ENCODE measurements around the gene CD200R1L.

The CD200R1L gene

DNA sequence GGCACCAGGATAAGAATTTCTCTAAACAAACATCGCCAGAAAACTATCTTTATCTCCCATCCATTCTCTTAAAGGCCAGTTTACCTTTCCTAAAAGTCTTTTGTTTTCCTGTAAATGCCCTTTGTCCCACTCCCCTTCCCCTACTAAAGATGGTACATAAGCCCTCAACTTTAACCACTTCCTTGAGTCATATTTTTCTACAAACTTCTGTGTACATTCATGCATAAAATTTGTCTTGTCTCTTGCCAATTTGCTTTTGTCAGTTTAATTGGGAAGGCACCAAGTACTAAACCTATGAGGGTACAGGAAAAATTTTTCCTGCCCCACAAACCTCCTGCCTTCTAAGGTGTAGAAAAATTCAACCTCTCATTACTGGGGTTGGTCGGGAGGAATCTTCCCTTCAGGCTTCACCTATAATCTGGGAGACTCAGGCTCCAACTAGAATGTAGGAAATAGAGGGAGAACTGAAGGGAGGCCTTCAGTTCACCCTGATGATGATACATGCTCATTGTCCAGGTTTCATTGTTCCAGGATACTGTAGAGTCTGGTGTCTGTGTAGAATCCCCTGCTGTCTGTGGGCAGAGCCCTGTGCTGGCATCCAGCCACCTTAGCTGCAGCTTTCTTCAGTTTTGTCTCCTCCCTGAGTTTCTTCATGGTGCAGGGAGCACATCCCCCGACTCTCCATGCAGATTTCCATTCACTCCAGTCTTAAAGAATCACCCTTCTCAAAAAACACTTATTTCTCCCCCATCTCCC lies 53.2 kb downstream of the CD200R1L start:
- no peak for DNase-seq

DNA sequence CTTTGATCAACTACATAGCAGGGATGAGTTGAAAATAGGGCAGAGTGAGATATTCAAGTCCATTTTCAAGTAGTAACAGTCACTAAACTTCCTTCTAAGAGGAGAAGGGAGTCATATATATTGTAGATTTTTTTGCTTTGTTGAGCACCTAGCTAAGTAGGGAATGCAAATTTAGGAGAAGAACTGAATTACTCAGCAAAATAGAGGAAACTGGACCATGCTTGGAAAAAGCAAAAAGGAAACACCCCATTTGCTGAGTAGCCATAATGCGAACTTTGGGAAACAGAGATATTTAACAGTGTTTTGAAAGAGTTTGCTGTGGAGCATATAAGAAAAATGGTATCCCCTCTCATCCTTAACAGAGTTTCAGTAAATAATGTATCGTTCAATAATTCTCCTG lies 54.9 kb downstream of the CD200R1L start:
- DNase-seq, result no peak

DNA sequence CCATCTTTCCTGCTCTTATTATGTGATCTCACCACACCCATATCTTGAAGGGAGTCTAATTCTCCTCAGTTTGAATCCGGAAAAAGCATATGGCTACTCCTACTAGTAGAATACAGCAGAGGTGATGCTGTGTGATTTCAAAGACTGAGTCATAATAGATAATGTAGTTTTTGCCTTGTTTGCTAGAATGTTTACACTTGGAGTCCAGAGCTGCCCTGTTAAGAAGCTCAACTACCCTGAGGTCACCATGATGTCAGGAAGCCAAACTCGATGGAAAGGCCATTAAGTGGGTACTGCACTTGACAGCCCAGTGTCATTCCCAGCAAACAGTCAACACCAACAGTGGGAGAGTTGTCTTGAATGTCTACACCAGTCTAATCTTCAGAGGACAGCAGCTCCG lies 56.9 kb downstream of the CD200R1L start:
- DNase-seq, result no peak

DNA sequence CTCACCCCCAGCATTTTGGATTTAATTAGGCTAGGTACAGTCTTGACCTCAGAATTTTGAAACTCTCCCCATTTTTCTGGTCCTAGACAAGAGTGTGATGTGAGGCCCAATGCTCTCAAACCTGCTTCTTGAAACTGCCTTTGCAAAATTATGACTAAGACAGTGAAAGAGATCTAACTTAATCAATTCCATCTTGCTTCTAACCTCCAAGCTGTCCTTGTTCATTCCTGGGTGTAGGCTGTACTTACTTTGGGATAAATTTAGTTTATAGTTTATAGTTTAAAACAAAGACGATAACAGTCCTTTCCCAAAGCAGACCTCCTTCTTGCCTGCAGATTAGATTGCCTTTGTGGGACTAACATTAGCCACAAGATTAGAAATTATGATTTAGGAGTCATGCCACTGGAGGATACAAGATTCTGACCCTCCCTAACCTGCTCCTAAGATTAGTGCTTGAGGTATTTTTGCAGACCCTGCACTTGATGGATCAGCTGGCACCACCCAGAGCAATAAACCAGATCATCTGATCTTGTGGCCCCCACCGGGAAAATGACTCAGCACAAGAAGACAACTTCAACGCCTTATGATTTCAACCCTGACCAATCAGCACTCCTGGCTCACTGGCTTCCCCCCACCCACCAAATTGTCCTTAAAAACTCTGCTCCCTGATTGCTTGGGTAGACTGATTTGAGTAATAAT lies 59.6 kb downstream of the CD200R1L start:
- DNase-seq, result no peak

DNA sequence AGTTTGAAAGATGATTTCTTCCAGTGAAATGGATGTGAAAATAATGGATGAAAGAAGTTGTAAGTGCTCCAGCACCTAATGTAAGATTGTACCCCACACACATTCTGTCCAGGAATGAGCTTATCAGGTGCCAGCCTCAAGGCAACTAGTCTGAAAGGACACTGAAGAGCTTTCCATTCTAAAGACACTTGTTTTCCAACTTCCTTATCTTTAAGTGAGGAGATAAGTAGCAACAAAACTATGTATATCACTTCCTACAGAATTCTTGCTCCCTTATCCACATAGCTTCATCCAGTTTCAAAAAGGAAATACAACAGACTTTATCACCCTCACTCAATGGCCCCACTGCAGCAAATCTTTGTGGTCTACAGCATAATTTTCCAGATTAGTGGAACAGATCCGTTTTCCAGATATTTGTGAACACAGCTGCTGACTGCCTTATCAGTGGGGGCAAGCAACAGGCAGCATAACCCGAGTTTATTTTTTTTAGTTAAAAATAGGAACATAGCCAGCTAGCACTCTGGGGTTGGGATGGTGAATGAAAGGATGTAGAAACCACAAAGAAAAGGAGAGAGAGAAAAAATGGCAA lies 60.6 kb downstream of the CD200R1L start:
- DNase-seq, result no peak

DNA sequence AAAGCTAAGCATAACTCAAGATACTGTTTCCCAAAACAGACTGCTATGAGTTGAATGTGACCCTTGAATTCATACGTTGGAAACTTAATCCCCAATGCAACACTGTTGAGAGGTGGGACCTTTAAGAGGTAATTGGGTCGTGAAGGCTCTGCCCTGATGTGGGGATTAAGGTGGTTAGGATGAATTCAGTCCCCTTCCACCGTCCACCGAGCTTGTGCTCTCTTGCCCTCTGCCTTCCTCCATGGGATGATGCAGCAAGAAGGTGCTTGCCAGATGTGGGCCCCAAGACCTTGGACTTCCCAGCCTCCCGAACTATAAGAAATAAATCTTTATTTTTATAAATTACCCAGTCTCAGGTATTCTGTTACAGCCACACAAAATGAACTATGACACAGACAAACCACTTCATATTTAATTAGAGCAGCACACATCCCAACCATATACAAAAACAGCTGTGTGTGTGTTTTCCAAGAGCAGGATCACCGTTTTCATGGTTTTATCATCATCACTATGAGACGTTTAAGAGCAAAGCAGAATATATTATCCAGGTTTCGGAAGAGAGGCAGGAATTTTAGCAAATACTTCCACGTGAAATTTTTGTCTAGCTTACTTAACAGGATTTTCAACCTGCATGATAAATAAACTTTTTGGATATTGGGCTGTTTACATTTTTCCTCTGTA lies 61.2 kb downstream of the CD200R1L start:
- no peak for DNase-seq

DNA sequence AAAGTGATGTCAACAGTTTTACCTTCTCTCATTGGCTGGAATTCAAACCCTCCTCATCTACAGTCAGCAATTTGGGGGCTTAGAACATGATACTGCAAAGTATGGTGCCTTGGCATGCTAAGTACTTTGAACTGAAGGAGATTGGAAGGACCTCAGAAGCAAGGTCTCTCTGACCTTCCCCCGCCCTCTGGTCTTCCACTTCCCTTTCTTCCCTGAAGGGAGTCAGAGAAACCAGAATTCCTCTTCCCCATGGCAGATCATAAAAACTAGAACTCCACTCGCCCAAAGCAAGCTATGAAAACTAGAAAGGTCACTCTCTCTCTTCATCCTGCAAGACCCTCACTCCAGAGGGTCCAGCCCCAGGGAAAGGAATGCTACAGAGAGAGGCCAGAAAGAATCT lies 64.2 kb downstream of the CD200R1L start:
- no peak for DNase-seq

DNA sequence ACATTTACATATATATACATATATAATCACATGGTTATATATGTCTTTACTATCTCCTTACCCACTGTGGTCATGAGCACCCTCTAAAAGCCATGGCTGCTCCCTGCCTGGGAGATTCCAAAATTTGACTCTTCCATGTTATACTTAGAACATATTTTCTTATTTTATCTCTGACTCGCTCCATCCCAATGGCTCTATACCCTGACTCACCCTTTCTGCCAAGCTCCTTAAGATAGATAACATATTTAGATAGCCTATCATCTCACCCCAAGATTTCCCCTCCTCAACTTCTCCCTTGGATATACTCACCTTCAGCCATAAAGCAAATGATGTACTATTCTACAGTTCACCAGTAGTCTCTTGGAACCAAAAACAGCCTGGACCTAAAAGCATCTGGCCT lies 65.1 kb downstream of the CD200R1L start:
- no peak for DNase-seq

DNA sequence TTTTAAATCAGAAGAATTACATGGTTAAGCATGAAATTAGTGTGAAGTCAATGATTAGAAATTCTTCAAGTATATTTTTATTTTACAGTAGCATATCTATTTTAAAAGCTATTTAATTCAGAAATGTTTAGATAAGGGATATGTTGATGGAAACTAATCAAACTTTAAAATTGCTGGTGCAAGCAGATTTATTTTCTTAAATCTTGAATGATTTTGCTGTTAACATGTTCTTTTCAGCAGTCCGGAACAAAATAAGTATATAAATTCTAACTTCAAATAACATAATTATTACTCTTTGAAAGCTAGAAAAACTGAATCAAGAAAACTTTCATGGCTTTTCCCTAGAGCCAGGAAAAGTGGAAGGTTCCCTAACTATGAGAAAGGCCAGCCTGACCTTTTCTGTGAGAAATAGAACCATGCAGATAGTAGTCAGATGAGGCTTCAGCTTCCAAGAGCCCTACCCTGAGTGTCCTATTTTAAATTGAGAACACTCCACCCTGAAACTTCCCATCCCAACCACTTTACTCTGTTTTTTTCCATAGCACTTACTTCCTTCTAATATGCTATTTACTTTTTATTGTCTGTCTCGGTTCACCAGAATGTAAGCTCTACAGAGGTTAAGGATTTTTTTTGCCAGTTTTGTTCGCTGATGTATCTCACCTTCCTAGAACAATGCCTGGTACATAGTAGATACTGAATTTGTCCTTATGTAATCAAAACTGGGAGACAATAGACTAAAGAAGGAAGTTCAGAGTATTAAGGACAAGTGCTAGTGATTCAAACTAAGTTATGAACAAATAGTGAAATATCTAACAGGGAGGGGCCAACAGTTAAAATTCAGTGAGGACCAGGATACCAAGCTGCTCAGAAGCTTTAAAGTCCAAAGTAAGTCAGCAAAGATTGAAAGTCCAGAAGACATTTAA lies 66.8 kb downstream of the CD200R1L start:
- no peak for DNase-seq

DNA sequence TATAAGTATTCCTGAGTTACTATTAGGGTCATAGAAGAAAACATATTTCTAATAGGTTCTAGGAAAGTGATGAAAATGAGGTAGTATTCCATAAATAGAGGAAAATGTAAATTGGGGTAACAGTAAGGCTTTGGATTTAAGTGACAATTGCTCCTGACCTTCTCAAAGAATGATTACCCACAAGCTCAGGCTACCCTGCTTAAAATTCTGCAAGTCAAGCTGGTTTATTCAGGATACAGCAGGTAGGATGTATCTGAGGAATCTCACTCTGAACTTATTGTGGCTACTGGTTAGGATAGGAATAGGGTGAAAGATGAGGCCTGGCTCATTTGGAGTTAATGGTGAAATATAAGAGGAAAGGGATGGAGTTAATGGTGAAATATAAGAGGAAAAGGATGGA lies 67.7 kb downstream of the CD200R1L start:
- no peak for DNase-seq

DNA sequence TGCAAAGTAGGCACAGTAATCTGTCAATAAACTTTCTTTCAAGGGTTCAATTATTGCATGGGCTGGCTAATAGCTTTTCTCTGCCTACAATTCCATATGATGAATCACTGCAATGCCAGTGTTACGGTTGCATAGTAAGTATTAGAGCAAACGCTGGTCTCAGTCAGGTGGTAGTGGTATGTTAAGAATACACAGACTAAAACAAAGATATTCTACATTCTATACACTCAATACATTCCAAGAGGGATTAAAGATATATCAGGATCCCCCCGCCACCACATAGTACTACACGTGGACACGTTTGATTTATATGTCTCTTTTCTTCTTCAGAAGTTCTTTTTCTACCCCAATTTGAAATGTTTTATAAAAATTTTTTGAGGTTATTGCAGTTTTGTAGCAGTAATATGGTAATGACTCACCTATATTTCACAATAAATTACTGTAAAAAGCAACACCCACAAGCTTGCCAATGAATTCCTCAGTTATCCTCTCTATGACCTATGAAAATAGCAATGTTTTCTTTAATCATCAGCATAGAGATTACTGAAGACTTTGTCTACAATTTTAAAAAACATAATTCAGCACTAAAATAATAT lies 68.2 kb downstream of the CD200R1L start:
- no peak for DNase-seq

DNA sequence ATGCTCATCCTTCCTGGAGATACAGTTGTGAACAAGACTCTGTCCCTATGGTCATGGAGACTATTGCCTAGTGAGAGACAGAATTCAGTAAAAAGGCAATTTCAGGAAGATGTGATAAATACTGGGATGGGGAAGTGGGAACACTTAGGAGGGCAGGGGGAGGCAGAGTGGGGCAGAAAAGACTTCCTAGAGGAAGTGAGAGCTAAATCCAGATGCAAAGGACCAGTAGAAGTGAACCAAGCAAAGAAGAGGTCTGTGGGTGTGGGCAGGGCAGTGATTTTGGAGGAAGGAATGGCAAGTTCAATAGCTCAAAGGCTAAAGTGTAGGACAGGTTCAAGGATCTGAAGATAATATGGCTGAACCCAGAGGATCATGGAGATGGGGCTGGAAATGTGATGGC lies 68.9 kb downstream of the CD200R1L start:
- no peak for DNase-seq

DNA sequence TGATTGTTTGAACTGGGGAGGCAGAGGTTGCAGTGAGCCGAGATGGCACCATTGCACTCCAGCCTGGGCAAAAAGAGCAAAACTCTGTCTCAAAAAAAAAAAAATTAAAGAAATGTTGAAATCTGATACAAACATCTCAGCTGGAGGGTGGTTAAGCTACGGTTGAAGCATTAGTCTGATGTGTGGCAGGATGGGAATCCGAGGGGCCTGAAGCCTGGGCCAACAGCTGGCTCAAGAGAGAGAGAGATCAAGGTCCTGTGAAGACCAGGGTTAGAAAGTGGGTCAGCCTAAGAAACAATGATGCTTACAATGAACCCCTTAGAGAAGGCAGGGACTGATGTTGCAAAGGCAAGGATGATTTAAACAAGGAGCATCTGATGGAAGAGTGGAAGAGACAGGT lies 69.8 kb downstream of the CD200R1L start:
- no peak for DNase-seq

DNA sequence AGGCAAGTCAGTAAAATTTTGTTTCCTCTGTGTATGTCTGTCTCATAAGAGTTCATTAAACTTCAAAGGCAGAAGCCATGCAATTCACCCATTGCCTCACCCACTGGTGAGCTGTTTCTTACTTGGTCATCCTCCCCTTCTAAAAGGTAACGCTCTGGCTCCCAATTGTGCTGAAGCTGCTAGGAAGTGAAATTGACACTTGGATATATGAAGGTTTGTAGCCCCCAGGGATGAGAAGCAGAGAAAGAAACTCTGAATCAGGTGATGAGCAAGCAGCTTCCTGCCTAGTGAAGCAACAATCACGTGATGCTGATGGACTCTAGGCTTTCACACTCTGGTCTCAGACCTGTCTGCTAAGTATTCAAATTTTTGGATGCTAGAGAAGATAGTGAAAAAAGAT lies 70.7 kb downstream of the CD200R1L start:
- DNase-seq, result no peak

DNA sequence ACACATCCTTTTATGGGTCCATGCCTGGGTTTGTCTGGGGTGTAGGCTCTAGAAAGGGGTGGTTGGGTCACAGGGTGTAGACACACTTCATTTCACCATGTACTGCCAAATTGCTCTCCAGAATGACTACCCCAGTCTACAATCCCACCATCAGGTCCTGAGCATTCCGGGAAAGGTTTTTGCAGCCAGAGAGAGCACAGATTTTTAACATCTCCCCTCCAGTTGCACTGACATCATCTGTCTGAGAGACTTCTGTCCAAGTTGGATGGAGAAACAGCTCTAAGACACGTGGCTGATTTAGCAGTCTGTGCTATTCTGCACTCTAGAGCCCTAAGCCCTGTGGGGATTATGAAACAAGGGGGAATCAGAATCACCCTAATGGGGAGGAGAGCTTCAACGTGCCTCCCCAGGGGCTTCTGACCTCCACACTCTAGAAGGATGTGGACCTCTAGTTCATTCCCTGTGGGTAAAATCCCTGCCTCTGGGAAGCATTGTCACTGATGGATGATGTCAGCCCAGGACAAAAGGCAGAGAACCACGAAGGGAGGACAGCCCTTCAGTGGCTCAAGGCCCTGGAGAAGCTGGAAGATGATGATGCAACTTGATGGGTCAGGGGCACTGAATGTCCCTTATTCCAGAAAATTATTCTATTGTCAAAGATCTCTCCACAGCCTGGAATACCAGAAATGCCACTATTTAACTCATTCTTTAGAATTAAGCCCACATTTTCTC lies 71.5 kb downstream of the CD200R1L start:
- no peak for DNase-seq

DNA sequence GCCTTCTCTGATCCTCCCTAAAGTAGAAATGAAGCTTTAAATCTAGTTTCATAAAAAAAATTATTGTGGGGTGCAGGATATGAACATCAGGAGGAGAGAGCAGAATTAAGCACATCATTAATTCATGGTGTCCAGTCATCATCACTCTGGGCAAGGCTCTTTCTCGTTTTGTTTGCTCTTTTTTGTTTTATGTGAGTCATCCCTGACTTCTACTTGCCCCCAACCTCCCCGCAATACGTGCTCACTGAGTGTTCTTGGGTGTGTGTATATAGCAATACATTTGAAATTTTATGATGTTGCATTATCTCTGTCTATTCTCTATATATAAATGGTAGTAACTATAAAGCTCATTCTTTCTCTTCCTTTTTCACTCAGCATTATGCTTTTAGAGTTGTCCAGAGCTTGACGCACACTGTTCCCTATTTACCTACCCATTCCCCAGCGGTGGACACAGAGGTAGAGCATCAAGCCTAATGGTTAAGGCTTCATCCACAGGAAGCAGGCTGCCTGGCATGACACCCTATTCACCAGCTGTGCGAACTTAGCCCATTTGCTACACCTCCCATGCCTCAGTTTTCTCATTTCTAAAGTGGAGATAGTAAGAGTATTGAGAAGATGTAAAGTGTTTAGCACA lies 72.3 kb downstream of the CD200R1L start:
- DNase-seq, result no peak

DNA sequence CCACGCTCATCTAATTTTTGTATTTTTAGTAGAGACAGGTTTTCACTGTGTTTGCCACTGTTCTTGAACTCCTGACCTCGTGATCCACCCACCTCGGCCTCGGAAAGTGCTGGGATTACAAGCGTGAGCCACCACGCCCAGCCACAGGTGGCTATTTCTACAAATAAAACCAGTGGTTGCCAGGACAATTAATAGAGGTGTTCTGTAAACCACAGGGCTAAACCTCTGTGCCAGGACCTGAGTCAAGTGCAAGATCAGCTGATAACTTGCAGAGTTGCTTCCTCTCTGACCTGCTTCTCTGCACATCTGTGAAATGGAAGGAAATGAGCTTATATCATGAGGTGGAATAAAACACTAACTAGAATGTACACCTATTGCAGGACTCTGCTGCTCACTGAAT lies 72.8 kb downstream of the CD200R1L start:
- no peak for DNase-seq

DNA sequence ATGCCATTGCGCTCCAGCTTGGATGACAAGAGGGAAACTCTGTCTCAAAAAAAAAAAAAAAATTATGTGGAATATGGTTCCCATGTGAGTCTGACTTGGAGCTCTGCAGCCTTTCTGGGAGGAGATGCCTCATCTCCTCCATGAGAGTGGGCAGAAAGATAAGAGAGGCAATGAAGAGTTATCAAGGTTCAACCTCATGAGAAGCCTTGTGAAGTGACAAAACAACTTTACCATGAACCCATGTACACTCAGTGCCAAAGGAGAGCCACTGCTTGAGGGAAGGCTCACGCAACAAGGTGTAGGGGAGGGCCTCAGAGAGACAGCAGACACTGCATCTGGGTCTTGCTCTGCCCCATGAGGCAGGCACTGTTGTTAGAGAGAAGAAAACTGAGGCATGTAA lies 75.7 kb downstream of the CD200R1L start:
- no peak for DNase-seq

DNA sequence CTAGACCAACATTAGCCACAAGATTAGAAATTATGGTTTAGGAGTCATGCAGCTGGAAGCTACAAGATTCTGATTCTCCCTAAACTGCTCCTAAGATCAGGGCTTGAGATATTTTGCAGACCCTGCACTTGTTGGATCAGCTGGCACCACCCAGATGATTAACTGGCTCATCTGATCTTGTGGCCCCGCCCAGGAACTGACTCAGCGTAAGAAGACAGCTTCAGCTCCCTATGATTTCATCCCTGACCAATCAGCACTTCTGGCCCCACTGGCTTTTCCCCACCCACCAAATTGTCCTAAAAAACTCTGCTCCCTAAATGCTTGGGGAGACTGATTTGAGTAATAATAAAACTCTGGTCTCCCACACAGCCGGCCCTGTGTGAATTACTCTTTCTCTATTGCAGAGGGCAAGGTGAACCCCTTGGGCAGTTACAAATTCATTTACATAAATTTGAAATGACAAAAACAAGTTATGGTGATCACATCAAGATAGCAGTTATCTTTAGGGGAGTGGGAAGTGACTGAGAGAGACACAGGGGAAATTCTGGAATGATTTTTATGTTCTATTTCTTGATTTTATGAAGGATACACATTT lies 76.5 kb downstream of the CD200R1L start:
- DNase-seq, result no peak
